ENCODE results near the gene CREBL2.
A peak's percentile ranks its signal among the peaks of the same experiment; 100 is the strongest.
"Not testable (repeated sequence)": the region's sequence is repeated elsewhere in the genome, so short reads cannot be mapped to it uniquely, and the experiment has no call there.

CREBL2 gene

DNA sequence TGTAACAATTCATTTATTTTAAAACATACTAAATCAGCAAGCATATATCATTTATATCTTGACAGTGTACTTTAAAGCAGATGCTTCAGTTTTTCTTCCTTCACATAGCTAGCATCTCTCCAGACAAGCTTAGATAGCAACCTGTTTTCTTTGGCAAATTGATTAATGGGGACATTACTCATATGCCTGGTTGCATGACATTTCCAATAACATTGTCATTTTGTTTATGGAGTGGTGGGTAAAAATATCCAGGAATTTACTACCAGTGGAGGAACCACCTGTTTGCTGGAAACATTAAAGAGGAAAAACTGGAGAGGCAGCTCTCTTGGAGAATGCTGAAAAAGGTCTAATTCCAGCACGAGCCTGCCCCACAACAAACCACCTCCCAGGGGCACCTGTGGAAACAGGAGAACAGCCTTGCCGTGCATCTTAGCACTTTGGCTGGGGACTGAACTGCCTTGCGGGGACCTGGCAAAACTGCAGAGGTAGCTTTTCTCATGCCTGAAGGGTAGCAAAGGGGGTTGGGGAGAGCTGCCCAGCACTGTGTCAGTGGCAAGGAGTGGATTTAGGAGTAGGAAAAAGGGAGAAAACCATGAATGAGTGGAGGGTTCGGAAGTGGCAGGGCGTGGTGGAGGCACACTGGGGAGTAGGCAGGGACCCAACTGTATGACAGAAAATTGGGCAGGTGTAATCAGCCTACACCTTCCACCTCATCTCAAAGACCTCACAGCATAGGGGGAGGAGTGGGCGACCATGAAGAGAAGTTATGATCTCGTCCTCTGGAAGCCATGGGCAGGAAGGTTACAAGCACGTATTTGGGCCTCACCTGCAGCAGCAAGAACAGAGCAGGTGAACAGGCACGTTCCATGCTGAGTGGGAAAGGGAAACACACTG, 11.7 kb upstream of the CREBL2 start:
- DNase-seq = no peak

DNA sequence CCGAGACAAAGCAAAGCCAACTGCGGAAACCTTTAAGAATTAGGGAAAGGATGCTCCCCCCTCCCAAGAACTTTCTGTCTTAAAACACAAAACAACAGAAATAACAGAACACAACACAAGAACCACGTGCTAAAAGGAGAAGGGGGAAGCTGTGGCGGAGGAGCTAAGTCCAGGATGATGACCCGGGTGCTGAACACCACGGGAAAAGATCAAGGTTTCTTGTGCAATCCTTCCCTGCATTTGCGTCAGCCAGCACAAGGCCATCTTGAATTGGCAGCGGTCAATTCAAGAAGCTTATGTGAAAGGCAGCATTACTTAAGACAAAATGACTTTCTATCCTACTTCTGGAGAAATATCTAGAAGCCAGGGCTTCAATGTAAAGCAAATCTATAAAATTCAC, 11.0 kb upstream of the CREBL2 start:
- peak; percentile 12 for DNase-seq

DNA sequence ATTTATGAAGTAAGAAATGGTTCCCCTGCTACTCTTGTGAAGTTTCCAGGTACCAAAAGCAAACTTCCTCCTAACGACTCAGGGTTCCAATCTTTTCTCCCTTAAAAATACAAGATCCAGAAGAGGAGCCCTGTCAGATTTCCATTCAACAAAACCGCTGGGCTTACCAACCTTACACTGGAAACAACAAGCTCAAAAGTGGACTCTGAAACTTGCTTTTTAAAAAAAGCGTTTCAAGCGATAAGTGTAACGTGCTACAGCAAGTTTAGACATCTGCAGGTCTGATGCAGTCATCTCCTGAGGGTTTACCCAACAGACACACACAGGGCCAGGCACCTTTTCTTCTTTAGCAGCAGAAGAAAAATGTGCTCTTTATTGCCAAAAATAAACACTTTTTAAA, 6.9 kb upstream of the CREBL2 start:
- no peak for DNase-seq

DNA sequence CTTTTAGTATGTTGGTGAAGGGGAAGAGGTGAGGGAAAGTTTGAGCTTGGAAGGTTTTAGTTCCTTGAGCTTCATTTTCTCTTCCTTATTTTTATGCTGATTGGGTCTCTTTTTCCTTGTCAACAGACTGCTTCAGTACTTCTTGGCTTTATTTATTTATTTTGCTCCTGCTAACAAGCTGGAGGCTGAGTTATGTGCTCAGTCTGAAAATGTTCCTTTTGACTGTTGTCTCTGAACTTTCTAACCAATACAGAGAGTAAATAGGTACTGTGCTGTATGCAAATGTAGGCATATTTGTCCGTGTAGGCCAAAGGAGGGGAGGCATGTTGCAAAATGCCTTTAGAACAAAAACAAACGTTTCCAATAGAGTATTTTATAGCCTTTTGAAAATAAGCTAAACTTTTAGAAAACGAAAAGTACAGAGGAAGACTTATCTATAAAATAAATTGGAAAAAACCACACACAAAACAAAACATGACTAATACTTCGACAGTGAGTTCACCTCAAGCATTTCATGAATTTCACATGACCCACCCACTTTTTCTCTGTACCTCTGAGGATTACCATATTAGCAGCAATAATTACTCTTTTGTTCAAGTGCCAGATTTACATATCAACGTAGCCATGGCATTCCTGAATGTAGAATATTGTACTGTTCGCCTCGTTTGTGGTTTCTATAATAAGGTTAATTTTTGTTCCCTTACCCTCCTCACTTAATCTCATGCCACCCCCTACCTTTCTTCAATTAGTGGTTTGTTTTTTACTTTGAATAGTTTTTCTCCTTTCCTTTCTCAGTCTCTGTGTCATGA, 4.7 kb upstream of the CREBL2 start:
- no peak for DNase-seq

DNA sequence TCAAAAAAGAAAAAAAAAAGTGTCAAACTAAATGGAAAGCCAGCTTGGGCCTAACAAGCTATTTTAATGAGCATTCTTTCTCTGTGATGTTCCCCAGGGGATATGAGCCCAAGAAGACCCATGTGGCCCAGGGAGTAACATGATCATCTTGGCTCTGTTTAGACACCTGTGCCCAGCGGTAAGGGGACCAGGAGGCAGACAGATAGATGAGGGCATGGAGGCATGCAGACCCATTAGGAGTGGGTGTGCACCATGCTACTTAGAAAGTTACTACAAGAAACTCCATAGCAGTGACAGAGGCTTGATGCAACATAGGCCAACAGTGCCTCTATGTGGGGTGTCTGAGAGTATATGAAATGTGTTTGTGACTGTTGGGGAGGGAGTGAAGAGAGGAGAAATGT, 3.1 kb upstream of the CREBL2 start:
- peak; percentile 30 for DNase-seq

DNA sequence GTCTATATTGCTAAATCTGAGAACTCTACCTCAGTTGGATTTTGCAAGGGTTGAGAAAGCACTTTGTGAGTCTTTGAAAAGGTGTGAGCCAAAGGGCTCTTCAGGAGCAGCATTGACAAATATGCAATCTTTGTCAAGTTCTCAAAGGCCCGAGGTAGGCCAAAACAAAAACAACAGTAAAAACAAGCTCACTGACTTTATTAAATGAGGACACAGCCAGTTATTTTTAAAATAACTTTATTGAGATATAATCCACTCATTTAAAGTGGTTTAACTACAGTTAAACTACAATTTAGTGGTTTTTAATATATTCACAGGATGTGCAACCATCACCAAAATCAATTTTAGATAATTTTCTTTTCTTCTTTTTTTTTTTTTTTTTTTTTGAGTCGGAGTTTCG, 2.0 kb upstream of the CREBL2 start:
- no peak for DNase-seq

DNA sequence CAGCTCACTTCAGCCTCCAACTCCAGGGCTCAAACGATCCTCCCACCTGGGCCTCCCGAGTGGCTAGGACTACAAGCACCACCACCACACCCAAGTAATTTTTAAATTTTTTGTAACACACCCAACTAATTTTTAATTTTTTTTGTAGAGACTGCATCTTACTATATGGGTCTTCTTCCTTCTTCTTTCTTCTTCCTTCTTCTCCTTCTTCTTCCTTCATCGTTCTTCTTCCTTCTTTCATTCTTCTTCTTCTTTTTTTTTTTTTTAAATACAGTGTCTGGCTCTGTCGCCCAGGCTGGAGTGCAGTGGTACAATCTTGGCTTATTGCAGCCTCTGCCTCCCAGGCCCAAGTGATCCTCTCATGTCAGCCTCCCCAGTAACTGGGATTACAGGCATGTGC, 965 bp upstream of the CREBL2 start:
- no peak for DNase-seq

DNA sequence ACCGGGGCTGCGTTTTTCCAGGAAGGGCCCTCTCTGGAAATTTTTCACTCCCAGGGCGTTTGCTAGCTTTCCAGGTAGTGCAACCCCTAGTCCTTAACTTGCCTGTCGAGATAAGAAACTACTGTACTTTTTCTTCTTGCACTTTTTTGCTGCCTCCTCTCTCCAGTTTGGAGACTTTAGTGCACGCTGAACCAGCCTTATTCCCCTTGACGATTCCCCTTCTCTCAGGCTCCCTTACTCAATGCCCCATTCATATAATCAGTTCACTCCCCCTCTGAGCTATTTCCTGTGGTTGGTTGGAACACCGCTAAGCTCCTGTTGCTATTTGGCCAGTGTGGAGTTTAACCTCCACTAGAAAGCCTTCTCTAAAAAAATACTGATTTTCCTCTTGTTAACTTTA, 682 bp downstream of the CREBL2 start:
- peak; percentile 67 for DNase-seq

DNA sequence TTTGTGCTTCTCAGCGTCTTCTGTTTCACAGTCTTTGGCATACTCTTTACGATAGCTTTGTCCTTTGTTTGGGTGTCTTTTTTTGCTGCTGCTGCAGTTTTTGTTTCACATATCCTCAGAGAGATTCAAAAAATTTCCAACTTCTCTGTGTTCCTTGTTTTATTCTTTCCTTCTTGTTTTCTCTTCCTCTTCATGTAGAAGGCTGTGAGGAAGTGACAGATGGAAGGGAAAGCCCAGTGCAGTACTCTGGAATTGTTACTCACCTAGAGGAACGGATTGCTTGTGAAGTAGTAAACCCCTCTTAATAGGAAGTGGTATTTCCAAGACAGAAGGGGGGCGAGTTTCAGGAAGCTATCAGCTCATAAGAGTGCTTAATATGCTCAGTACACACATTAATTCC, 1.7 kb downstream of the CREBL2 start:
- no peak for DNase-seq

DNA sequence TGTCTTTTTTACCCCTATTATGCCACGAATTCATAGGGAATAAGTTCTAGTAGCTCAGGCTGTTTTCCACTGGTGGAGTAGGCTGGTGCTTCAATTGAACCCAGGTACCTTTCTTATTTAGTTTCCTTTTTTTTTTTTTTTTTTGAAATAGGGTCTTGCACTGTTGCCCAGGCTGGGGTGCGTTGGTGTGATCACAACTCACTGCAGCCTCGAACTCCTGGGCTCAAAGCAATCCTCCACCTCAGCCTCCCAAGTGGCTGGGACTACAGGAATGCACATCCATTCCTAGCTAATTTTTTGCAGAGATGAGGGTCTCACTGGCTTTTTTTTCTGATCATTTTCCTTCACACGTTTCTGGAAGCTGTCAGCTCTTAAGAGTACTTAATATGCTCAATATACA, 2.7 kb downstream of the CREBL2 start:
- no peak for DNase-seq

DNA sequence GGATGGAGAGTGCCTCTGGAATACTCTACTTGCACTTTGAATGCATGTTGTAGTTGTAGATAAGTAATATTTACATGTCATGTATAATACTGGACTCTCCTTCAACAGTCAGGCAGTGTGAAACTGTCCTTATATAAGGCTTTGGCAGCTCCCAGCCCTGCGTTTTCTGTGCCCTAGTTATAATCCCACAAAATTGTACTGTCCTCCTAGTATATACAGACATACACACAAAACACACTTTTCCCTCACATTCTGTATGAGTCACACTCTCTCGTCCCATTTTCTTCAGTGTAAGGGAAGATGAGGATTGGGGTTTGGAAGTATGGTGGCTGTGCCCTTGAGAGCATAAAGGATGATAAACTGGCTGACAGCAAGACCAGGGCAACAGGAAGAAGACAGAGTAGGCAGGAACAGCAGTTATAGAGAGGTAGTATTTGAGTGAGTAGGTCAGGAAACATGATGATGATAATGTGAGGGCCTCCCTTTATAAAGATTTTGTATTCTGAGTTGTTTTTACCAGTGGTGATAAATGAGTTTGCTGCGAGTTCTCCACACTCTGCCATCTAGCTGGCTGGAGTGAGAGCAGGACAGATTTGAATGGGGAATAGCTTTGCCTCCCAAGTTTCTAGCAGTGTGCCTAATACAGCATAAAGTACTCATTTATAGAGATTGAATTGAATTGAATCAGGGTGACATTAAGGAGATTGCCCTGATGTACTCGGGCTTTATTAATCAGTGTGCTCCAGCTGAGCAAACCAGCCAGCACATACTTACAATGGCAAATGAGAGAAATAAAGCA, 5.0 kb downstream of the CREBL2 start:
- no peak for DNase-seq

DNA sequence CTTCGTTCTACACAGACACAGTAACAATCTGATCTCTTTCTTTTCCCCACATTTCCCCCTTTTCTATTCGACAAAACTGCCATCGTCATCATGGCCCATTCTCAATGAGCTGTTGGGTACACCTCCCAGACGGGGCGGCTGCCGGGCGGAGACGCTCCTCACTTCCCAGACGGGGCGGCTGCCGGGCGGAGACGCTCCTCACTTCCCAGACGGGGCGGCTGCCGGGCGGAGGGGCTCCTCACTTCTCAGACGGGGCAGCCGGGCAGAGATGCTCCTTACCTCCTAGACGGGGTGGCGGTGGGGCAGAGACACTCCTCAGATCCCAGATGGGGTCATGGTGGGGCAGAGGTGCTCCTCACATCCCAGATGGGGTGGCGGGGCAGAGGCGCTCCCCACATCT, 6.4 kb downstream of the CREBL2 start:
- DNase-seq = not testable (repeated sequence)

DNA sequence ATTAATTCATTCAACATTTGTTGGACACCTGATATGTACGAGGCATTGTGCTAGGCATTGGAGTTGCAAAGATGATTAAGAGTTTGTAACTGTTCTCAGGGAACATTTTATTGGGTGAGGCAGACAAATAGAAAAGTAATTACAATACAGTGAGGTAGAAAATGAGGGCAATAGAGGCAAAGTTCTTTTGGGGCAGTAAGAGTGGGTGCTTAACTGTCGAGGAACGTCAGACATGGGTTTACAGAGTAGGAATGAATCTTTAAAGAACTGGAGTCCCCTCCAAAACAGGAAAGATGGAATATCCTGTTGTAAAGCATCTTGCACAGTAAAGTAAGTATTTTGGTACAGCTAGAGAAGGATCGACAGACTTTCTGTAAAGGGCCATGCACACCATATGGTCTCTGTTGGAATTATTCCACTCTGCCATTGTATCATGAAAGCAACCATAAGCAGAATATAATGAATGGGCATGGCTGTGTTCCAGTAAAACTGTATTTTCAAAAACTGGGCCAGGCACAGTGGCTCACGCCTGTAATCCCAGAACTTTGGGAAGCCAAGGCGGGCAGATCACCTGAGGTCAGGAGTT, 9.1 kb downstream of the CREBL2 start:
- no peak for DNase-seq

DNA sequence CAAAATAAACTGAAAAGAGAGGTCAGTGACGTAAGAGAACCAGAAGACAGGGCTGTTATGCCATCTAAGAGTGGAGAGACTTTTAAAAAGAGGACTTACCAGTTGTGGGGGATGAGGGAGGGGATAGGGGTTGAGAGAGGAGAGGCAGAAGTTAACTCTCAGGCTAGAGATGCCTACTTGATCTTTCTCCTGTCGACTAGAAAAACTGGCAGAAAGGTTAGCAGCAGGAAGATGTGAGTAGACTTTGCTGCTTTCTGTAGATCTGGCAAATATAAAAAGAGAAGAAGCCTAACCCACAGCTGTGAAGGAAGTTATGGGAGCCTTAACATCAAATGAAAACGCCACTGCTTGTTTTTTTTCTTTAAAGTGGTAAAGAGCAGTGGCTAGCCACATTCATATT, 10.7 kb downstream of the CREBL2 start:
- DNase-seq = peak; percentile 17

DNA sequence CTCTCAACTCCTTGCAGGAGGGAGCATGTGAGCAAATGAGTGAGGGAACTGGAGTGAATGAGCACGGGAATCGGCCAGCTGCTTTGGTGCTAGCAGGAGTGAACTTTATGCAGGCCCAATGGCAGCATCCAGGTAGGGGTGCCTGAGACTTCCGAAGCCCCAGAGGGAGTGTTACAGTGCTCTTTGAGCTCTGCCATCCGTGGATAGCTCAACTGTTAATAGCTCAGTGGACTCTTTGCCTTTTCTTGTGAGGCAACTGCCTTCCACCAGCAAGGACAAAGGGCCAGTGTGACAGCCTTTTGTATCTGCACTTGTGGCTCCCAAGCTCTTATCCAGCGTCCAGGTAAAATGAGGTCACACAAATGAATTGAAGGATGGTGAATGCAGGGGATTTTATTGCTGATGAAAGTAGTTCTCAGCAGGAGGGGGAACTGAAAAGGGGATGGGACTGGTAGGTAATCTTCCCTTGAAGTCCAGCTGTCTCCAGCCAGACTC, 12.9 kb downstream of the CREBL2 start:
- DNase-seq = no peak

DNA sequence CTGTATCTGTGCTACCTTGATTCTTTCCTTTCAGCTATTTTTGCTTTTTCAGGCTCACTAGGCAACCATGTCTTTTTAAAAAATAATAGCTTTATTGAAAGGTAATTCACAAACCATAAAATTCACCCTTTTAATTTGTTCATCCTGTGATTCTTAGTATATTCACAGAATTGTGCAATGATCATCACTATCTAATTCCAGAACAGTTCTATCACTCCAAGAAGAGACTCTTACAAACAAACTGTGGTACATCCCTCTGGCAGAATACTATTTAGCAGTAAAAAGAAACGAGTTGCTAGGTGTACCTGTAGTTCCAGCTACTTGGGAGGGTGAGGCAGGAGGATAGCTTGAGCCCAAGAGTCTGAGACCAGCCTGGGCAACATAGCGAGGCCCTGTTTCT, 14.8 kb downstream of the CREBL2 start:
- DNase-seq = no peak

DNA sequence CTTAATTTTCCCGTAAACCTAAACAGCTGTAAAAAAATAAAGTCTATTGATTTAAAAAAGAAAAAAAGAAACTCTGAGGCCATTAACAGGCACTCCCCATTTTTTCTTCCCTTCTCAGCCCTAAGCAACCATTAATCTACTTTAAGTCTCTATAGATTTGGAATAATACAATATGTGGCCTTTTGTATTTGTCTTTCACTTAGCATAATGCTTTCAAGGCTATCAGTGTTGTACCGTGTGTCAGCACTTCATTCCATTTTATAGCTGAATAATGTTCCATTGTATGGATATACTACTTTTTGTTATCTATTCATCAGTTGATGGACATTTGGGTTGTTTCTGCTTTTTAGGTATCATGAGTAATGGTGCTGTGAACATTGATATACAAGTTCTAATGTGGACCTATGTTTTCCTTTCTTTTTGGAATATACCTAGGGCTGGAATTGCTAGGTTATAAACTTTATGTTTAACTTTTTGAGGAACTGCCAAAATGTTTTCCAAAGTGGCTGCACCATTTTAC, 15.7 kb downstream of the CREBL2 start:
- DNase-seq = no peak

DNA sequence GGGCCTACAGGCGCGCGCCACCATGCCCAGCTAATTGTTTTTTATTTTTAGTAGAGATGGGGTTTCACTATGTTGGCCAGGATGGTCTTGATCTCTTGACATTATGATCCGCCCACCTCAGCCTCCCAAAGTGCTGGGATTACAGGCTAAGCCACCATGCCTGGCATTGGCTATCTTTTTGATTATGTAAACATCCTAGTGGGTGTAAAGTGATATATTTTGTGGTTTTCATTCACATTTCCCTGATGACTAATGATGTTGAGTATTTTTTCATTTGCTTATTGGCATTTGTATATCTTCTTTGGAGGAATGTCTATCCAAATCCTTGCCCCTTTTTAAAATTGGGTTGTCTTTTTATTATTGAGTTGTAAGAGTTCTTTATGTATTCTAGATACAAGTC, 16.3 kb downstream of the CREBL2 start:
- DNase-seq = no peak

DNA sequence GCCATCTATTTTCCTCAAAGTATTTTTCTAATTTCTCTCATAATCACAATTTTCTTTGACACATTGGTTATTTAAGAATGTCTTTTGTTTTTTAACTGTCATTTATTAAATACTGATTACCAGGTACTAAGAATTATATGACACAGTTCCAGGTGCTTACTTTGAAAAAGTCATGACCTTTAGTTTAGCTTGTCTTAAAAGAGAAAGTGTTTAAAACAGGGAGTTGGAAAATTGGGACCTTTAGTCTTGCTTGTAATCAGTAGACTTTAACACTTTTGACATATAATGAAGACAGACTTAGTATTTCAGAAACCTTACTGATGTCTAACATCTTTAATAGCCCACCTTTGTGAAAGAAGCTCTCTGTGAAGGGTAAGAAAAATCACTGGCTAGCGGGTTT, 19.2 kb downstream of the CREBL2 start:
- no peak for DNase-seq

DNA sequence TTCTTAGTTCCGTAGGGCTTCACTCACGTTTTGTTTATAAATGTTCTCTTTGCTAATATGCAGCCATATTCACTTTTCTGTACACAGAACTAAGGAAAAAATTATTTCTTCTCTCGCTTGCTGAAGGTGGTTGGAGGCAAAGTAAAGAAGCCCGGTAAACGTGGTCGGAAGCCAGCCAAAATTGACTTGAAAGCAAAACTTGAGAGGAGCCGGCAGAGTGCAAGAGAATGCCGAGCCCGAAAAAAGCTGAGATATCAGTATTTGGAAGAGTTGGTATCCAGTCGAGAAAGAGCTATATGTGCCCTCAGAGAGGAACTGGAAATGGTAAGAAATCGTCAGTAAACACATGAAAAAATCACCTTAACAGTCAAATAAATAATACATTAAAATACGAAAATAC, 24.0 kb downstream of the CREBL2 start:
- DNase-seq = no peak

DNA sequence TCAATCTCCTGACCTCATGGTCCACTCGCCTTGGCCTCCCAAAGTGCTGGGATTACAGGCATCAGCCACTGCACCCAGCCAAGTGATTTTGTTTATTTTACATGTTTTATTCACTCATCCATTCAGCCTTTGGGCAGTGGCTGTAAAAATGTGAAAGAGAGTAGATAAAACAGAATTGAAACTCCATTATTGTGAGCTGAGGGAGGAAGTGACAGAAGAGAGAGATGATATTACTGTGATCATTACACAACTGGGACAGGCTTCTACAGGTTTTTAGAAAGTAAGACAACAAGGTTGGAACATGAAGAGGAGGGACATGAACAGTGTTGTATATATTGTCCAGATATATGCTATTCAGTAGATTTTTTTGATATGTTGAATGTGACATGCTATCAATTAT, 25.0 kb downstream of the CREBL2 start:
- DNase-seq = no peak

DNA sequence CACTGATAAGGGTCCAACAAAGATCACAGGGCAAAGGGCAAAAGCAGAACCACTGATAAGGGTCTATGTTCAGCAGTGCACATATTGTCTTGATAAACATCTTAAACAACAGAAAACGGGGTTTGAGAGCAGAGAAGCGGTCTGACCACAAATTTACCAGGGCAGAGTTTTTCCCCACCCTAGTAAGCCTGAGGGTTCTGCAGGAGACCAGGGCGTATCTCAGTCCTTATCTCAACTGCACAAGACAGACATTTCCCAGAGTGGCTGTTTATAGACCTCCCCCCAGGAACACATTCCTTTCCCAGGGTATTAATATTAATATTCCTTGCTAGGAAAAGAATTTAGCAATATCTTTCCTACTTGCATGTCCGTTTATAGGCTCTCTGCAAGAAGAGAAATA, 28.3 kb downstream of the CREBL2 start:
- not testable (repeated sequence) for DNase-seq

DNA sequence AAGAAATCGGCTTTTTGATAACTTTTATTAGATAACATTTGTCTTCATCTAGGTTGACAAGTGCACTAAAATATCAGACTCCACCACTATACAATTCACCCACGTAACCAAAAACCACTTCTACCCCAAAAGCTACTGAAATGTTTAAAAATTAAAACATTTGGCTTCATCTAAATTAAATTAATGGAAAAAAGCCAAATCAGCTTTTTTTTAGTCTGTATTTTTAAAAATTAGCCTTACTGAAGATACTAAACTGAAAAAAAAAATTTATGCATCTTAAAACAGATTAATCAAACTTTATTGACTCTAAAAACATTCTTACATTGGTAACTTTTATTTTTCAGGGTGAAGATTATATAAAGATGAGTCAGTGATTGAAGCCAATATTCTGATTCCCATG, 30.0 kb downstream of the CREBL2 start:
- no peak for DNase-seq
